ENCODE data around the gene CPSF4L.

CPSF4L gene

DNA sequence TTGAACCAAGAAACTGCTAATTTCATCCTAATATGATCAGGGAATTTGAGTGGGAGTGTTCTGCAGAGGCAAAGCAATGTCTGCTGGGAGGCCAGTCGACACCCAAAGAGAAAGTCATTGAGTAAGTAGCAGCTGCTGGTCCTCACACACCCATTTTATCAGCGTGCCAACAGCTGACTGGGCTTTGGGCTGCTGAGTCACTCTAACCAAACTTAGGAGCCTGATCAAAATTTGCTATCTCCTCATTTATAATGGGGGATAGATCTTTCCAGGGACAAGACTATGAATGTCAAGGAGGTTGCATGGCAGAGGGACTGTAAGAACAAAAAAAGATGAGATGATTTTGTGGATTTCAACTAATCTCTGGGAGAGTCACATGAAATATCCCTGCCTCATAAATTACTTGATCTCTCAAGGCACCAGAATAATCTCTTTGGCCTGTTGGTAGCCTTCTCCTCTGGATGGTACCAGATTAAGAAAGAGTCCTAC lies 32.9 kb downstream of the CPSF4L start:
- DNase-seq = peak in 1 of 2 donors; percentile 6

DNA sequence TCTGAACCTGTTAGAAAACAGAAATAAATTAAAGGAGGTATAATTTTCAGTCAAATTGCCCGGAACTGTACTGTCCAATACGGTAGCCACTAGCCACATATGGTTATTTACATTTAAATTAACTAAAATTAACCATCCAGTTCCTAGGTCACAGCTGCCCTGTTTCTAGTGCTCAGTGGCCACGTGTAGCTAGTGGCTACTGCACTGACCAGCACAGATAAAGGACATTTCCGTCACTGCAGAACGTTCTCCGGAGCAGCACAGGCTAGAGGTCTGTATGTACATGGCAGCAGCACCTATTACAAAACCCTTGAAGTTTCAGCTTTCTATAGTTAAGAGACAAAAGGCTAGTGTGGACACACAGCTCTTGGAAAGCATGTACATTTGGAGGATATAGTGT lies 33.7 kb downstream of the CPSF4L start:
- DNase-seq = no peak

DNA sequence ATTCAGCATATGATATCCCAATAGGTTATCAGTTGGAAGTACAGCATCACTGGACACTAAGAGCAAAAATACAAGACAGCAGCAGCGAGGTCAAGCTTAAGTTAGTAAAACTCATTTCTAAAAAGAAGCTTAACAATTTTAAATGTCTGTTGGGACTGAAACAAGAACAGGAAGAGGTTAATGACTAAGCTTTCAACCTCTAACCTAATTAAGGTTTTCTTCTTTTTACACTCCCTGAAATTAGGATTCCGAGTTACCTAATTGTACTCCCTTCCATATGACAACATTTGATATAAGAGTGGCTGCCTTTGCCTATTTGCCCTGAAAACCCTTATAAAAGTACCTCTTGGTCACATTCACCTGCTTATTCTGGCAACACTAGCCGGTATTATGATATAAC lies 34.3 kb downstream of the CPSF4L start:
- DNase-seq = peak in 1 of 2 donors; percentile 15

DNA sequence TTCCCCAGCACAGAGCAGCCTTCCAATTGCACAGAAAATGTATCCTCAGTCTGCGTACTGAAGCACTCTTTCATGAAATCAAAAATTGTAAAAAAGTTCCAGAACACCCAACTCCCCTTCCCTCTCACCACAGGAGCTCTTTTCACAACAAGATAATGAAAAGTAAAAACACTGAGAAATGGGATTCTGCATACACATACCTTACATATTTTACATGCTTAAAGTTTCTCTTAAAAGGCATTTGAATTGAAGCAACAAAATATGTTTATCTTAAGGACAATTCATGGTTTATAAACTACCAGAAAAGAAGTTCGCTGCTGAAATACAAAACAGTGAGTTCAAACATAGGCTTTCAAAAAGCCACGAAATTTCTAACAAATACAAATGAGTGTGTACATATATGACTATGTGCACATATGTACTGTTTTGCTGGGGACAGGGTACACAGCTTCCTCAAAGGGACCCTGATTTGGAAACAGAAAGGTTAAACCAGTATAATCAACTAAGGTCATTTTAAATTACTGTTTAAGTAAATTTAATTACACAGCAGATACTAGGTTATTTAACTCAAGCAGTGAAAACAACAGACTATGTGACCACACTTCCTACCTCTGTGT lies 35.0 kb downstream of the CPSF4L start:
- no peak for DNase-seq

DNA sequence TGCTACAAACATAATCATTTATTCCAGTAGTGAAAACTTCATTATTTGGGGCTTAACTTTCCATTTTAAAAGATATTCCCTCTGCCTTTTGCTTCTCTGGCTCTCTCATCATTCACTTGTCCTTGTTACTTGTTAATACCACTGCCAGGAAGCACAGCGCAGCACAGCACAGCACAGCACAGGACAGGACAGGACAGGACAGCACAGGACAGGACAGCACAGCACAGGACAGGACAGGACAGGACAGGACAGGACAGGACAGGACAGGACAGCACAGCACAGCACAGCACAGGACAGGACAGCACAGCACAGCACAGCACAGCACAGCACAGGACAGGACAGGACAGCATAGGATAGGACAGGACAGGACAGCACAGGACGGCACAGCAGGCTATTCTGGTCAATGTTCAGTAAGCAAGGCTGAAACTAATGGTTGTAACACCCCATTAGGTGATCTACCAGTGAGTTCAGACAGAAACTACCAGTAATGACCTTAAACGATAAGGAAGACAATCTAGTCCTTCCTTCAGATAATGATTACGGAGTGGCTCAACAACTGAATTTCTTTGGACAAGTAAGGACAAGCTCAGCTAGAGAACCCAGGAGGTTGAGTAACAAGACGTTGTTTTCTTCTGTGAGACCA lies 36.9 kb downstream of the CPSF4L start:
- no peak for DNase-seq

DNA sequence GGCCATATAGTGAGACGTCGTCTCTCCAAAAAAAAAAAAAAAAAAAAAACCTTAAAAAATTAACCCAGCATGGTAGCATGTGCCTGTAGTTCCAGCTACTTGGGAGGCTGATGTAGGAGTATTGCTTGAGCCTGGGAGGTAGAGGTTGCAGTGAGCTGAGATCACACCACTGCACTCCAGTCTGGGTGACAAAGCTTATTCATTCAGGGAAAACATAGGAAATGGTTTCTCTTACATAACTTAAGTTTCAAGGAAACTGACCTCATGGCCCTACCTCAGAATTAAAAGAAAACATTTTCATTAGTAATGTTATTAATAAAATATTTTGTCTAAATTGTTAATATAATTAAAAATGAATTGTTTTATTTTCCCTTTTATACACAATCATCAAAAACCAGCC lies 37.4 kb downstream of the CPSF4L start:
- no peak for DNase-seq

GRCh38 chr17:73223626-73224230 lies 38.0 kb downstream of the CPSF4L start:
- no peak for DNase-seq

GRCh38 chr17:73215447-73215846 lies 46.2 kb downstream of the CPSF4L start:
- DNase-seq = no peak

DNA sequence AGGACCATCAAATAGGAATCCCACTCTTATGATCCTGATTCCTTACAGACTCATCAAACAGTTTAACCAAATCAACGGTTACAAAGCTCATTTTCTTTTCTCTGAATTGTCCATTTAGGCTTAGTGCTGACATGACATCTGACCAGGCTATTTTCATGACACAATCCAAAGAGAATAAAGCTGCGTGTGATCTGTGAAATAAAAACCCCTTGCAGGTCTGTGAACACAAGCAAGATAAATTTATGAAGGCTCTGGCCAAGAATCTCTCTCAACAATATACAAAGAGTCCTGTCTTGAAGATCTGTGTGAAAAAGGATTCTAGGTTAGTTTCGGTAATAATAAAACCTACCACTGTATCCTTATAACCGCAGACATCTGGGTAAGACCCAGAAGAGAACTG lies 46.8 kb downstream of the CPSF4L start:
- DNase-seq = no peak

DNA sequence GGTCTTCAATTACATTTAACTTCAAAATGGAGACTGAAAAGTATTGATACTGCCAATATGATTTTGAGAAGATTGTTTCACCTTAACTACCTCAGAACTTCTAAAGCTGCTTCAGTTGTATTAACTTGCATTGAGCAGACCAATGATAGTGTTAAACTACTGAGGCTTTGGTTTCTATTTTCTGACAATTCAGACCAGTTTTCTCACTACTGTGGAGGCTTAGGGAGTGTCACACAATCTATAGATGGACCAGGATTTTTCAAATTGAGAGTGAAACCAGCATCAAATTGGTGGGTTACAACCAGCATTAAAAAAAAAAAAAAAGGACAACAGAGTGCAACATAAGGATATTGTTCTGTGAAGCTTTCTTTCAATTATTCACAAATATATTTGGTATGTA lies 47.7 kb downstream of the CPSF4L start:
- no peak for DNase-seq

DNA sequence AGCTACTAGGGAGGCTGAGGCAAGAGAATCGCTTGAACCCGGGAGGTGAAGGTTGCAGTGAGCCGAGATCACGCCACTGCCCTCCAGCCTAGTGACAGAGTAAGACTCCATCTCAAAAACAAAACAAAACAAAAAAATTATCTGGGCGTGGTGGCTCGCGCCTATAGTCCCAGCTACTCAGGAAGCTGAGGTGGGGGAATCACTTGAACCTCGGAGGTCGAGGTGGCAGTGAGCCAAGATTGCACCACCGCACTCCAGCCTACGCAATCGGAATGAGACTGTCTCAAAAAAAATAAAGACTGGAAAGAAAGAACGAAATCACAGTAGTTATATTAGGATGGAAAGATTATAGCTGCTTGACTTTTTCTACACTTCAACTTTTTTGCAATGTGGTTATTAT lies 49.9 kb downstream of the CPSF4L start:
- DNase-seq = no peak

GRCh38 chr17:73210002-73210678 lies 51.5 kb downstream of the CPSF4L start:
- no peak for DNase-seq

DNA sequence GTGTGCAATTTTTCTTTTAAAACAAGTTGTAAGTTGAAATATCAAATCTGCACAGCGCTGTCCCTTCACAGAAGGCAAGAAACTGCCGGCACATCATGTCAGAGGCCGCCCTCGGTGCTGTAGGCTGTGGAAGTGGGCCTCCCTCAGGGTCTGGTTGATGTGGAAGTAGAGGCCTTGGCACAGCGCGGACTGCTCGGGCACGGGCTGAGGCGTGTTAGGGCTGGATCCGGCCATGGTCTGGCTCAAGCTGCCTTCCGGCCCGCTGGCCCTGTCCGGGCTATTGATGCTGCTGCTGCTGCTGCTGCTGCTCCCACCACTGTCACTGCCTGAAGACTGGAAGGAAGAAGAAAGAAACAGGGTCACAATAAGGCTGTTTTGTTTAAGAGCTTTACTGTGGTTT lies 52.2 kb downstream of the CPSF4L start:
- no peak for DNase-seq

DNA sequence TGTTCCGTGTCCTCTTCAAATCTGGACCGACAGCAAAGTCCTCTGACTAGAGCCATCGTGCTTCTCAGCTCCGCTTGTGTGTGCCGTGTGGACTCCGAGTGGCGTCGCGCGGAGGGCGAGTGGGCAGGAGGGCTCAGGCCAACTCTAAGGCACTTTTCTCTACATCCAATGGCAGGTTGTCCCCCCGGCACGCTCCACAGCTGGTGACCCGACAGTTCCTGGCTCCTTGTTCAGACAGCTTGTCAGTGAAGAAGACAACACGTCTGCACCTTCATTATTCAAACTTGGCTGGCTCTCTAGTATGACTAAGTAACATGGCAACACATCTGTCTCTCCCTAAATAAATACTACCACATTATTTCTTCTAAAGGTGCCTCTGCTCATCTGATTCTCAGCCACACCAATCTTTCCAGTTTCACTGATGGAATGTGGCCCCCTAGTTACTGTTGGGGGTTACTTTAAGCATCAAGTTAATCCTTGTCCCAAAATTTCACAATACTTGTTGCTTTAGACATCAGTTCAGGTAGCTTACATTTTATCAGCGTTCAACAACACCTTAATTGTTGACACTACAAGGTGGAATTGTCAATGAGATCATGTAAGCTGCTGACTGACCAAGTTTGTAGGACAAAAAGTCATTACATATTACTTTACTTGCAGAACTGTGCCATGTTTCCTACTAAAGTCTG lies 53.4 kb downstream of the CPSF4L start:
- no peak for DNase-seq

DNA sequence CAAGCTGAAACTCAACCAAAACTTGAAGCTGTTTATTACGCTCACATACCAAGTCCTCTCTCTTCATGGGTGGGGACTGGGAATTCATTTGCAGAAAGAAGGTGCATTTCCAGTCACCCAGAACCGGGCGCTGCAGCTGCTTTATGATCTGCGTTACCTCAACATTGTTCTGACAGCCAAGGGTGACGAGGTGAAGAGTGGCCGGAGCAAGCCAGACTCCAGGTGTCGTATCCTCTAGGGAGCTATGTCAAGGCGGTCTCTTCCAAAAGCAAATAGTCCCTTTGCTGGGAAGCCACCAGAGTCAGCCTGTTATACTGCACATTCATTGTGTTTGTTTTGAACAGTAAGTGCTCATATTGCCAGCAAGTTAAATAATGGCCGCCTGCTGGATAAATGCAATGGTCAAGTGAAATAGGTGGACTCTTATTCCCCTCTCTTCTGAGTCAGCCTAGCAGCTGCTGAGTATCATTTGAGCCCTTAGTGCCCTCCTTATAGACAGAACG lies 56.2 kb downstream of the CPSF4L start:
- DNase-seq = no peak

DNA sequence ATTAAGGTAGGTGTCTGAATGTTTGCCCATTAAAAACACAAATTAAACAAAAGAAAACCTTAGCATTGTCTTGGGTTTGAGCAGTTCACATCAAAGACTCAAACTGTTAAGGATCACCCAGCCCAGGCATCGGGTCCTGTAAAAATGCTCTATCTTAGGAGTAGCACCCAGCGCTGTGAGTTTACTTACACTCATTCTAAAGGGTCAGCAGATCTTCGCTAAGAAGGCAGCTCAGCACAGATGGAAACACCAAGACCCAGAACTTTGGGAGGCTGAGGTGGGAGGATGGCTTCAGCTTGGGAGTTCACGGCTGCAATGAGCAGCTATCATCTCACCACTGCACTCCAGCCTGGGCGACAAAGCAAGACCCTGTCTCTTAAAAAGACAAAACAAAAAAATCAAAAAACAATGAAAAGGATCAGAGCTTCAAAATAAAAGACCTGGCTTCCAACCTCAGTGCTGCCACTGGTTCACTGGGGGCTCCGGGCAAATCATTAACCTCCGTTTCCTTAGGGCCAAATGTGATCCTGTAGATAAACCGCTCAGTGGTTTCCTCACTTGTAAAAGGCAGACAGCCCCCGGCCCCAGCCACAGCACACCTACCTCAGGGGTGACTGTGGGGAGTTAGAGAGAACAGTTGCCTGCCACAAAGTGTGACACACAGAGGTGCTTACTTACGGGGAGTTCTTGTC lies 57.7 kb downstream of the CPSF4L start:
- no peak for DNase-seq

- DNase-seq = no peak
Measured at GRCh38 chr17:73203135-73203787, 58.4 kb downstream of the CPSF4L start.

DNA sequence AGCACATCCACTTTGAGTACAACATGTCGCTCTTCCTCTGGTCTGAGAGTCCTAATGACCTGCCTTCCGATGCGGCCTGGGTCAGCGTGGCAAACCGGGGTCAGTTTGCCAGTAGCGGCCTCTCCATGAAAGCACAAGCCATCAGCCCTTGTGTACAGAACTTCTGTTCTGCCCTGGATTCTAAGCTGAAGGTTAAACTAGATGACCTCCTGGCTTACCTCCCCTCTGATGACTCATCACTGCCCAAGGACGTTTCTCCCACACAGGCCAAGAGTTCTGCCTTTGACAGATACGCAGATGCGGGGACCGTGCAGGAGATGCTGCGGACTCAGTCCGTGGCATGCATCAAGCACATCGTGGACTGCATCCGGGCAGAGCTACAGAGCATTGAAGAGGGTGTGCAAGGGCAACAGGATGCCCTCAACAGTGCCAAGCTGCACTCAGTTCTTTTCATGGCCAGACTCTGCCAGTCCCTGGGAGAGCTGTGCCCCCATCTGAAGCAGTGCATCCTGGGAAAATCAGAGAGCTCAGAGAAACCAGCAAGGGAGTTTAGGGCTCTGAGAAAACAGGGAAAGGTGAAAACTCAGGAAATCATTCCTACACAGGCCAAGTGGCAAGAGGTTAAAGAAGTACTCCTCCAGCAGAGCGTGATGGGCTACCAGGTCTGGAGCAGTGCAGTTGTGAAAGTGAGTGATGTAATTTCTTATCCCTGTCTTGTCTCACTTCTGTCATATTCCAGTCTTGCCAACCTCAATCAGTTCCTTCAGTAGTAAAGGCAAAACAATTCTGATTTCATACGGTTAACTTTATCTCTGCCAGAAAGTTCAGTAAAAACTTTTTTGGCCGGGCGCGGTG lies 60.2 kb downstream of the CPSF4L start:
- DNase-seq = no peak

- DNase-seq = no peak
Measured at GRCh38 chr17:73200476-73200875, 61.2 kb downstream of the CPSF4L start.

DNA sequence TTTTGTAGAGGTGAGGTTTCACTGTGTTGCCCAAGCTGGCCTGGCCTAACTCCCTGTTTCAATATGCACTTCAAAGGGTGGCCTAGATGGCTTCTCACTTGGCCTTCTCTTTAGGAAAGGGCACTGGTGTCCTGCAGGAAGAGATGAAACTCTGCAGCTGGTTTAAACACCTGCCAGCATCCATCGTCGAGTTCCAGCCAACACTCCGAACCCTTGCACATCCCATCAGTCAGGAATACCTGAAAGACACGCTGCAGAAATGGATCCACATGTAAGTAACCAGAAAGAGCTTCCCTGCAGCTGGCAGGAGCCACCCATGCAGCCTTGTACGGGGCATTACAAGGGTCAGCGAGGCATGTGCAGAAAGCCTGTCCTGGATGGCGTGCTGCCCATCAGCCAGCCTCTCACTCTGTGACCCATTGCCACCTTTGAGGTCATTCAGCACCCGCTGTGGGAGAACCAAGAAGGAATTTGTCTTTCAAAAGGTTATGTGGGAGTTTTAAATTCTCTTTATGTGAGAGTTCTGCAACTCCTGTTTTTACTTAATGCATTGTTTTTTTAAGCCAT lies 61.8 kb downstream of the CPSF4L start:
- DNase-seq = no peak

GRCh38 chr17:73198930-73199260 lies 62.8 kb downstream of the CPSF4L start:
- no peak for DNase-seq
